Gastrocnemius medialis (tissue), 4 donors: ENCODE results near the gene AGAP2. TPM values are rescaled to one million over a fixed set of nuclear protein-coding genes. Genes with fewer than 3 reads are reported as not detected.
A peak's percentile ranks its signal among the peaks of the same experiment; 100 is the strongest.

Experiments
- ATAC-seq, 2 donors: fragments of 150-250 bp; one replicate each; pipeline ENCODE4 v1.9.1; 2016
- DNase-seq, 2 donors: peaks; one replicate each; pipeline ENCODE4 v3.0.0-alpha.2; 2019
- H3K27ac ChIP-seq, 4 donors: fragments of 200-600 bp; sonication (generic); 1 replicate in 1 of 4; 2 replicates in 3 of 4; pipeline ENCODE4 v1.5.1; 2016 to 2018; ENCODE audit warnings: mild to moderate bottlenecking in 2 of 4, moderate library complexity in 1 of 4
- H3K27me3 ChIP-seq, 3 donors: fragments of 200-600 bp; sonication (generic) in 2 of 3; 1 replicate in 1 of 3; 2 replicates in 2 of 3; pipeline versions ENCODE4 v1.5.1 to v1.6.0; 2016 to 2019; ENCODE audit warnings: mild to moderate bottlenecking in 1 of 3, moderate library complexity in 1 of 3
- H3K36me3 ChIP-seq, 2 donors: fragments of 200-600 bp; sonication (generic) in 1 of 2; one replicate each; pipeline ENCODE4 v1.5.1; 2017 to 2018
- H3K4me1 ChIP-seq, 2 donors: fragments of 200-600 bp; sonication (generic) in 1 of 2; one replicate each; pipeline ENCODE4 v1.5.1; 2016 to 2017; ENCODE audit warnings: mild to moderate bottlenecking in 2 of 2
- H3K4me3 ChIP-seq, 4 donors: fragments of 200-600 bp; sonication (generic) in 3 of 4; 1 replicate in 1 of 4; 2 replicates in 3 of 4; pipeline ENCODE4 v1.5.1; 2016 to 2019; ENCODE audit warnings: mild to moderate bottlenecking in 2 of 4
- H3K9me3 ChIP-seq, 3 donors: fragments of 200-600 bp; sonication (generic) in 2 of 3; 1 replicate in 1 of 3; 2 replicates in 2 of 3; pipeline ENCODE4 v1.5.1; 2016 to 2019
- CTCF ChIP-seq, 5 experiments: fragments of 450-650 bp in 3 of 5; fragments of 200-600 bp in 2 of 5; sonication (generic) in 2 of 5; IDR thresholded peaks in 4 of 5; conservative IDR thresholded peaks in 1 of 5; 1 replicate in 4 of 5; 2 replicates in 1 of 5; pipeline ENCODE4 v1.5.1; 2016 to 2019; ENCODE audit warnings: antibody characterized with exemption in 5 of 5, mild to moderate bottlenecking in 3 of 5, moderate library complexity in 3 of 5
- POLR2A ChIP-seq, 2 donors: fragments of 450-650 bp; IDR thresholded peaks; one replicate each; pipeline ENCODE4 v1.6.1; 2017; ENCODE audit warnings: antibody characterized with exemption in 2 of 2, mild to moderate bottlenecking in 2 of 2, moderate library complexity in 2 of 2
- in situ Hi-C, 4 donors: fragments of 200-750 bp; cut with MboI; loops; one replicate each; pipeline versions ENCODE4 v1.15.0 to v1.8.0; 2017; ENCODE audit warnings: low sequenced_read_pairs in 4 of 4
- intact Hi-C: fragments of 100-400 bp; cut with DNase I; formaldehyde crosslinking; loops from one replicate; pipeline ENCODE4 v1.15.1; 2023; ENCODE audit warnings: low total_unique reads
- total RNA-seq, 4 donors: library from RNA; depleted of rRNA; stranded (reverse); fragments of >200 nt; gene quantifications; one replicate each; pipeline versions ENCODE4 v1.1.0 to v1.2.3, GENCODE V29; 2016

The AGAP2 gene
- total RNA-seq, 4 donors from 2014 or later: 1.8 to 5.4 (median 3.7) TPM

- Histone ChIP-seq H3K27ac (peak within 1 kb of the TSS in 3 of 4 donors; percentile 16 to 49 (median 39)), H3K27me3 (no peaks in the 10 kb centered on the region), H3K4me3 (peak within 1 kb of the TSS; percentile 60 to 68 (median 66)), H3K9me3 (no peaks in the 10 kb centered on the region), H3K4me1 (peaks cover 23 to 27% of the 10 kb centered on the region in 2 donors), H3K36me3 (peaks cover 0 to 35% of the 10 kb centered on the region in 2 donors)
- in situ Hi-C loops (no loop called here), intact Hi-C loops (no loop called here)
- peak in 1 of 2 donors; percentile 56 for DNase-seq
- TF ChIP-seq CTCF (IDR thresholded peaks at IDR 0.05 in 4 of 5, conservative IDR thresholded peaks at IDR 0.05 in 1 of 5): no peak
- no peak for TF ChIP-seq POLR2A (IDR thresholded peaks at IDR 0.05)
- ATAC-seq: no peak
Measured at GRCh38 chr12:57754411-57755193, 16.1 kb upstream of the AGAP2 start, which contains the start of gene MARCHF9. MARCHF9 (plus strand) TSS chr12:57755103; CDS start chr12:57755529, 426 bp downstream.

- DNase-seq (no peak), ATAC-seq (no peak)
- no peaks in the 10 kb centered on the region for H3K9me3 ChIP-seq
- peaks cover 23 to 27% of the 10 kb centered on the region in 2 donors for H3K4me1 ChIP-seq
- no peak for TF ChIP-seq CTCF (IDR thresholded peaks at IDR 0.05 in 4 of 5, conservative IDR thresholded peaks at IDR 0.05 in 1 of 5)
- no peak for TF ChIP-seq POLR2A (IDR thresholded peaks at IDR 0.05)
- H3K27ac ChIP-seq: peak overlapping the region in 1 of 4 donors; percentile 49
- H3K36me3 ChIP-seq: peaks cover 0 to 37% of the 10 kb centered on the region in 2 donors
- peak overlapping the region in 1 of 4 donors; percentile 66 for H3K4me3 ChIP-seq
- no peaks in the 10 kb centered on the region for H3K27me3 ChIP-seq
- intact Hi-C loops (loop anchor here (2.0 kb wide), 3 partner anchors 19 to 233 kb away; partner anchors contain the start of genes CTDSP2, DDIT3, EEF1AKMT3 and METTL1), in situ Hi-C loops (no loop called here)
Measured at GRCh38 chr12:57753756-57754337, 15.3 kb upstream of the AGAP2 start.

GRCh38 chr12:57752668-57753000 is 14.1 kb upstream of the AGAP2 start:
- Histone ChIP-seq H3K27me3 (no peaks in the 10 kb centered on the region), H3K9me3 (no peaks in the 10 kb centered on the region), H3K4me3 (peak overlapping the region; percentile 55 to 84 (median 76)), H3K4me1 (peaks cover 23 to 27% of the 10 kb centered on the region in 2 donors), H3K27ac (peak overlapping the region; percentile 76 to 98 (median 94)), H3K36me3 (peaks cover 0 to 37% of the 10 kb centered on the region in 2 donors)
- DNase-seq (no peak), ATAC-seq (no peak)
- intact Hi-C loops: loop anchor here (1.0 to 2.0 kb wide), 4 partner anchors 20 to 232 kb away; partner anchors contain the start of genes CTDSP2, DDIT3, EEF1AKMT3 and METTL1
- TF ChIP-seq CTCF (IDR thresholded peaks at IDR 0.05 in 4 of 5, conservative IDR thresholded peaks at IDR 0.05 in 1 of 5) (no peak), POLR2A (IDR thresholded peaks at IDR 0.05) (no peak)
- in situ Hi-C loops: no loop called here

- TF ChIP-seq POLR2A (IDR thresholded peaks at IDR 0.05) (peak; percentile 85 to 90), CTCF (IDR thresholded peaks at IDR 0.05 in 4 of 5, conservative IDR thresholded peaks at IDR 0.05 in 1 of 5) (peak in 1 of 5 experiments; percentile 24)
- Histone ChIP-seq H3K4me3 (peak within 1 kb of the TSS; percentile 74 to 95 (median 80)), H3K36me3 (peaks cover 0 to 39% of the 10 kb centered on the region in 2 donors), H3K27ac (peak within 1 kb of the TSS; percentile 94 to 98 (median 96)), H3K27me3 (no peaks in the 10 kb centered on the region), H3K9me3 (no peaks in the 10 kb centered on the region), H3K4me1 (peaks cover 23 to 27% of the 10 kb centered on the region in 2 donors)
- in situ Hi-C loops: no loop called here
- intact Hi-C loops: loop anchor here (1.0 to 2.0 kb wide), 4 partner anchors 21 to 231 kb away; partner anchors contain the start of genes CTDSP2, DDIT3, EEF1AKMT3 and METTL1
- peak; percentile 99 to 100 for DNase-seq
- ATAC-seq: peak; percentile 87 to 88
Measured at GRCh38 chr12:57751788-57752667, 13.5 kb upstream of the AGAP2 start, which contains the start of gene CDK4. CDK4 (minus strand) TSS chr12:57752310; CDS start chr12:57751717, 593 bp downstream.
